Uterus (tissue), 4 donors: ENCODE data around the gene PRPF19. TPM values are rescaled to one million over a fixed set of nuclear protein-coding genes. Genes with fewer than 3 reads are reported as not detected.

Source experiments
- DNase-seq, 2 donors: peaks; one replicate each; pipeline ENCODE4 v3.0.0-alpha.2; 2019 to 2020
- H3K27ac ChIP-seq, 2 donors: fragments of 200-600 bp; sonication (generic); 1 replicate in 1 of 2; 2 replicates in 1 of 2; pipeline ENCODE4 v1.5.1; 2016 to 2018
- H3K27me3 ChIP-seq, 2 donors: fragments of 200-600 bp; sonication (generic); one replicate each; pipeline ENCODE4 v1.5.1; 2018 to 2019; ENCODE audit warnings: control low read depth in 1 of 2
- H3K36me3 ChIP-seq, 2 donors: fragments of 200-600 bp; sonication (generic); one replicate each; pipeline ENCODE4 v1.5.1; 2019; ENCODE audit warnings: control low read depth in 1 of 2
- H3K4me1 ChIP-seq, 2 donors: fragments of 200-600 bp; sonication (generic); one replicate each; pipeline ENCODE4 v1.5.1; 2018 to 2019; ENCODE audit warnings: control low read depth in 1 of 2
- H3K4me3 ChIP-seq, 2 donors: fragments of 200-600 bp; sonication (generic); 1 replicate in 1 of 2; 2 replicates in 1 of 2; pipeline ENCODE4 v1.5.1; 2018 to 2019; ENCODE audit warnings: mild to moderate bottlenecking in 1 of 2
- H3K9me3 ChIP-seq, 2 donors: fragments of 200-600 bp; sonication (generic); one replicate each; pipeline ENCODE4 v1.5.1; 2019; ENCODE audit warnings: control low read depth in 1 of 2
- CTCF ChIP-seq, 4 experiments: fragments of 200-600 bp in 2 of 4; fragments of 450-650 bp in 2 of 4; sonication (generic) in 2 of 4; IDR thresholded peaks; one replicate each; pipeline ENCODE4 v1.5.1; 2016 to 2019; ENCODE audit warnings: antibody characterized with exemption in 4 of 4, mild to moderate bottlenecking in 2 of 4, moderate library complexity in 1 of 4
- POLR2A ChIP-seq, 2 donors: fragments of 450-650 bp; IDR thresholded peaks; one replicate each; pipeline ENCODE4 v1.6.1; 2016; ENCODE audit warnings: antibody characterized with exemption in 2 of 2, mild to moderate bottlenecking in 1 of 2, moderate library complexity in 1 of 2
- intact Hi-C: fragments of 100-400 bp; cut with DNase I; formaldehyde crosslinking; loops from one replicate; pipeline ENCODE4 v1.15.1; 2023; ENCODE audit warnings: low total_unique reads
- total RNA-seq, 4 donors: library from RNA; depleted of rRNA in 3 of 4; stranded (reverse); fragments of >200 nt in 3 of 4; gene quantifications; one replicate each; pipeline versions ENCODE4 v1.1.0 to v1.2.4, GENCODE V29; 2014 to 2023
- donor health status: DM: yes; HTN: yes; CAD: no.

Gene PRPF19
- total RNA-seq, 4 donors from 2014 or later = 19.4 to 70.1 (median 50.2) TPM

GRCh38 chr11:60854847-60855725 is 51.3 kb downstream of the PRPF19 start:
- Histone ChIP-seq H3K9me3 (no peaks in the 10 kb centered on the region), H3K27ac (no peak overlapping the region), H3K4me1 (no peaks in the 10 kb centered on the region), H3K27me3 (no peaks in the 10 kb centered on the region), H3K4me3 (no peak overlapping the region), H3K36me3 (no peaks in the 10 kb centered on the region)
- TF ChIP-seq CTCF (IDR thresholded peaks at IDR 0.05) = no peak
- TF ChIP-seq POLR2A (IDR thresholded peaks at IDR 0.05) = no peak
- intact Hi-C loops = no loop called here
- DNase-seq = no peak

- no peaks in the 10 kb centered on the region for H3K9me3 ChIP-seq
- no peaks in the 10 kb centered on the region for H3K27me3 ChIP-seq
- H3K36me3 ChIP-seq = no peaks in the 10 kb centered on the region
- intact Hi-C loops = no loop called here
- H3K4me3 ChIP-seq = no peak overlapping the region
- no peak for DNase-seq
- H3K4me1 ChIP-seq = no peaks in the 10 kb centered on the region
- H3K27ac ChIP-seq = no peak overlapping the region
- no peak for TF ChIP-seq POLR2A (IDR thresholded peaks at IDR 0.05)
- no peak for TF ChIP-seq CTCF (IDR thresholded peaks at IDR 0.05)
These were observed 52.1 kb downstream of the PRPF19 start for GRCh38 chr11:60854140-60854846.

- intact Hi-C loops = no loop called here
- no peak for DNase-seq
- Histone ChIP-seq H3K27me3 (no peaks in the 10 kb centered on the region), H3K36me3 (no peaks in the 10 kb centered on the region), H3K27ac (no peak overlapping the region), H3K4me1 (no peaks in the 10 kb centered on the region), H3K9me3 (no peaks in the 10 kb centered on the region), H3K4me3 (no peak overlapping the region)
- no peak for TF ChIP-seq POLR2A (IDR thresholded peaks at IDR 0.05)
- no peak for TF ChIP-seq CTCF (IDR thresholded peaks at IDR 0.05)
These were observed 53.1 kb downstream of the PRPF19 start for GRCh38 chr11:60852982-60853950.

- no peak for DNase-seq
- intact Hi-C loops = no loop called here
- TF ChIP-seq CTCF (IDR thresholded peaks at IDR 0.05) = no peak
- TF ChIP-seq POLR2A (IDR thresholded peaks at IDR 0.05) = no peak
- no peaks in the 10 kb centered on the region for H3K4me1 ChIP-seq
- no peak overlapping the region for H3K4me3 ChIP-seq
- no peaks in the 10 kb centered on the region for H3K9me3 ChIP-seq
- H3K27me3 ChIP-seq = no peaks in the 10 kb centered on the region
- H3K27ac ChIP-seq = no peak overlapping the region
- H3K36me3 ChIP-seq = no peaks in the 10 kb centered on the region
These were observed 54.0 kb downstream of the PRPF19 start for GRCh38 chr11:60852117-60852981.
